ENCODE data around the gene ERAL1. TPM values are rescaled to one million over a fixed set of nuclear protein-coding genes. Genes with fewer than 3 reads are reported as not detected.

Gene ERAL1
- total RNA-seq, 1 donor, result 30.4 TPM

GRCh38 chr17:28898527-28898955 is 43.7 kb downstream of the ERAL1 start:
- no peak for TF ChIP-seq CTCF (IDR thresholded peaks at IDR 0.05; ENCODE audit: extremely low read depth, low read depth, low read length)

GRCh38 chr17:28899212-28899815 is 44.5 kb downstream of the ERAL1 start:
- no peaks in the 10 kb centered on the region for H3K36me3 ChIP-seq (ENCODE audit: insufficient read depth, low read length)
- H3K4me1 ChIP-seq (ENCODE audit: insufficient read depth, low read length), result peaks cover 29% of the 10 kb centered on the region
- no peak overlapping the region for H2AFZ ChIP-seq (ENCODE audit: low read length)
- H3K4me2 ChIP-seq (ENCODE audit: insufficient read depth, low read length), result no peak overlapping the region
- H3K9me3 ChIP-seq (ENCODE audit: low read depth, low read length), result no peaks in the 10 kb centered on the region
- peaks cover 26% of the 10 kb centered on the region for H3K79me2 ChIP-seq (ENCODE audit: insufficient read depth, low read length)
- H3K27me3 ChIP-seq (ENCODE audit: insufficient read depth, low read length), result no peaks in the 10 kb centered on the region
- no peak overlapping the region for H3K4me3 ChIP-seq (ENCODE audit: insufficient read depth, low read length)
- DNase-seq (ENCODE audit: insufficient read length, low spot score, missing footprints), result peak; percentile 41
- peaks cover 6% of the 10 kb centered on the region for H4K20me1 ChIP-seq (ENCODE audit: insufficient read depth, low read length)
- H3K27ac ChIP-seq (ENCODE audit: low read depth, low read length), result no peak overlapping the region
- no peak for TF ChIP-seq CTCF (IDR thresholded peaks at IDR 0.05; ENCODE audit: extremely low read depth, low read depth, low read length)

More at GRCh38 chr17:28898527-28898955, 43.7 kb downstream of the ERAL1 start:
- no peak overlapping the region for H3K27ac ChIP-seq (ENCODE audit: low read depth, low read length)
- H3K9me3 ChIP-seq (ENCODE audit: low read depth, low read length), result no peaks in the 10 kb centered on the region
- H3K4me3 ChIP-seq (ENCODE audit: insufficient read depth, low read length), result no peak overlapping the region
- H3K4me2 ChIP-seq (ENCODE audit: insufficient read depth, low read length), result no peak overlapping the region
- no peak for DNase-seq (ENCODE audit: insufficient read length, low spot score, missing footprints)
- H3K4me1 ChIP-seq (ENCODE audit: insufficient read depth, low read length), result peaks cover 29% of the 10 kb centered on the region
- peak overlapping the region; percentile 96 for H2AFZ ChIP-seq (ENCODE audit: low read length)
- H3K27me3 ChIP-seq (ENCODE audit: insufficient read depth, low read length), result no peaks in the 10 kb centered on the region
- peaks cover 31% of the 10 kb centered on the region for H3K79me2 ChIP-seq (ENCODE audit: insufficient read depth, low read length)
- H3K36me3 ChIP-seq (ENCODE audit: insufficient read depth, low read length), result no peaks in the 10 kb centered on the region
- H4K20me1 ChIP-seq (ENCODE audit: insufficient read depth, low read length), result peaks cover 4% of the 10 kb centered on the region

- H3K4me2 ChIP-seq (ENCODE audit: insufficient read depth, low read length), result no peak overlapping the region
- H3K27ac ChIP-seq (ENCODE audit: low read depth, low read length), result no peak overlapping the region
- peaks cover 28% of the 10 kb centered on the region for H3K4me1 ChIP-seq (ENCODE audit: insufficient read depth, low read length)
- H3K79me2 ChIP-seq (ENCODE audit: insufficient read depth, low read length), result peaks cover 17% of the 10 kb centered on the region
- TF ChIP-seq CTCF (IDR thresholded peaks at IDR 0.05; ENCODE audit: extremely low read depth, low read depth, low read length), result no peak
- H3K4me3 ChIP-seq (ENCODE audit: insufficient read depth, low read length), result no peak overlapping the region
- H3K9me3 ChIP-seq (ENCODE audit: low read depth, low read length), result no peaks in the 10 kb centered on the region
- peaks cover 7% of the 10 kb centered on the region for H4K20me1 ChIP-seq (ENCODE audit: insufficient read depth, low read length)
- peaks cover 10% of the 10 kb centered on the region for H3K36me3 ChIP-seq (ENCODE audit: insufficient read depth, low read length)
- peak; percentile 50 for DNase-seq (ENCODE audit: insufficient read length, low spot score, missing footprints)
- H2AFZ ChIP-seq (ENCODE audit: low read length), result no peak overlapping the region
- H3K27me3 ChIP-seq (ENCODE audit: insufficient read depth, low read length), result no peaks in the 10 kb centered on the region
These were observed 46.3 kb downstream of the ERAL1 start for GRCh38 chr17:28900986-28901726.

Data from osteoblast (primary cell).